HG03575 (cell line): Measurements from ENCODE around the gene GPR32.

Experiments
- ATAC-seq: cut with Tn5 transposase; IDR thresholded peaks from one replicate; pipeline ENCODE4 v1.9.1; 2021; ENCODE audit not compliant: unreplicated experiment, insufficient number of reproducible peaks, low FRiP score; ENCODE audit errors: extremely low read depth

The GPR32 gene

DNA sequence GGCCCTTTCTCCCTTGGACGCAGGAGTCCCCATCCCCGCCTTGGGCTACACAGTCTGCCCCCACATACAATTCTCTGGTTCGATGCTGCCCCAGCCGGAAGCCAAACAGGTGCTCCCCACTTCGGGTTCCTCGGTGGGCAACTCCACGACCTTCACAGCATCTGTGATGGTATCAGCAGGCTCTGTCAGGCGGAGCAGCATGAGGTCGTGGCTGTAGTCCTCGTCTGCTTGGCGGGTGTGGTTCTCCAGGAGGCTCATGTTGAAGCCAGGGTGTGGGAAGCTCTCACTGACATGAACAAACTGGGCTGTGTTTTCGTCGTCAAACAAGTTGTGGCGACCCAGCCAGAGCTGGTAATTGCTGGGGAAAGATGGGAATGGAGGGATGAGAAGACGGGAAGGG is 49.8 kb downstream of the GPR32 start:
- ATAC-seq, result no peak

DNA sequence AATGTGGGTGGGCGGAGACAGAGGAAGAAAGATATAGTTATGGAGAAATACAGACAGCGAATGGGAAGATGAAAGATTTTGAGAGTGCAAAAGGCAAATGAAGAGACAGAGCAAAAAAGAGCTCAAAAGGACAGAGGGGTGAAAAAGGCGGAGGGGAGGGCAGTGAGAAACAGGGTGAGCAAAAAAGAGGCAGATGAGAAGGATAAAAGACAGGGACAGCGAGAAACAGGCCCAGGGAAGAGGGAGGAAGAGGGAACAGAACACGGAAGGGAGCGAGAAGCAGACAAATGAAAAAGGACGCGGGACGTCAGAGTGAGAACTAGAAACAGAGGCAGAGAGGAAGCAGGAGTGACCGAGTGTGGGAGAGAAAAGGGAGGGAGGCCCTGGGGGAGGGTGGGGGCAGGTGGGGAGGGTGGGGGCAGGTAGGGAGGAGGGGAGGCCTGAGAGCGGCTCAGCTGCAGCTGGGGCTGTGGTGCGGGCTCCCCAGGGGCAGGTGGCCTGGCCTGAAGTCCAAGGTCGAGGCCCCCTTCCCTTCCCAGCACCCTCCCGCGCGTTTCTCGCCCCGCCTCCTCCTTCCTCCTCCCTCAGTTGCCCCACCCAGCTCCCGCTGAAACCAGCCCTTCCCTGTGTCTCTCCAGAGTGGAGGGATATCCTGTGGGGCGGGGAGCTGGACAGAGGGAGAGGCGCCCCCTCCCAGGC is 50.4 kb downstream of the GPR32 start:
- no peak for ATAC-seq

DNA sequence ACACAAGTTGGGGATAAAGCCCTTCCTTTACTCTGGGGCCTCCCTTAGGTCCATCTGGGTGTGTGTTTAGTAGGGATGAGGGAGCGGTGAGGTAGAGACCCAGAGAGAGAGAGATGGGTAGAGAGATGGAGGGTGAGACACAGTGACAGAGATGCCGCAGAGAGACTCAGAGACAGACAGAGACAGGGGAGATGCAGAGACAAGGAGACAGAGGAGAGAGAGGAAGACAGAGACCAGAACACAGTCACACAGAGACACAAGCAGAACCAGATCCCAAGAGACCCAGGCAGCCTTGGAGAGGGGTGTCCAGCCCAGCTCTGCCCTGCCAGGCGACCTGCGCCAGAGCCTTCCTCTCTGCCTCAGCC is 51.0 kb downstream of the GPR32 start:
- no peak for ATAC-seq
